CD4-positive, alpha-beta T cell treated with Interleukin-15 for 4 hours (primary cell): ENCODE data around the gene CARHSP1.
"Not testable (repeated sequence)": the region's sequence is repeated elsewhere in the genome, so short reads cannot be mapped to it uniquely, and the experiment has no call there.

ENCODE experiments used
- DNase-seq: peaks from one replicate; pipeline ENCODE4 v3.0.0-alpha.2; 2020; ENCODE audit warnings: low spot score

The CARHSP1 gene

DNA sequence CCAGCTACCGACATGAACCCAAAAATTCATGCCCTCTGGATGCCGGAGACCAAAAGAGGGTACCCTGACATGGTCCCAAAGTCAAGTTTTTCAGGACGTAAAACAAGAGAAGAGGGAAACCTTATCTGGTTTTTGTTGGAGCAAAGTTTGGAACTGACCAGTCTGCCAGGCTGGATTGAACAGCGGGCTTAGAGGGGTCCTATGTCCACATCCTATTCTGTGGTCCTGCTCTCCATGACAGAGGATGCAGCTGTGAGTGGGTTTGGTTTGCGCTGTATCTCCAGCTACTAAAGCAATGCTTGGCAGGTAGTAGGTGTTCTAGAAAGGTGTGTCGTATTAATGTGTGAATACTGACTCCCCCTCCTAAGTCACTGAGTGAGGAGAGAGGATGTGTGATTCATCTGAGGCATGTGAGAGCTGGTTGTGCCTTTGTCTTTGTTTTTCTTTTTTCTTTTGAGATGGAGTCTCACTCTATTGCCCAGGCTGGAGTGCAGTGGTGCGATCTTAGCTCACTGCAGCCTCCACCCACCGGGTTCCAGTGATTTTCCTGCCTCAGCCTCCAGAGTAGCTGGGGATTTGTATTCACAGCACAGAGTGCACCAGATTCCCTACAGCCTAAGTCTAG, 40.2 kb downstream of the CARHSP1 start:
- DNase-seq = no peak

DNA sequence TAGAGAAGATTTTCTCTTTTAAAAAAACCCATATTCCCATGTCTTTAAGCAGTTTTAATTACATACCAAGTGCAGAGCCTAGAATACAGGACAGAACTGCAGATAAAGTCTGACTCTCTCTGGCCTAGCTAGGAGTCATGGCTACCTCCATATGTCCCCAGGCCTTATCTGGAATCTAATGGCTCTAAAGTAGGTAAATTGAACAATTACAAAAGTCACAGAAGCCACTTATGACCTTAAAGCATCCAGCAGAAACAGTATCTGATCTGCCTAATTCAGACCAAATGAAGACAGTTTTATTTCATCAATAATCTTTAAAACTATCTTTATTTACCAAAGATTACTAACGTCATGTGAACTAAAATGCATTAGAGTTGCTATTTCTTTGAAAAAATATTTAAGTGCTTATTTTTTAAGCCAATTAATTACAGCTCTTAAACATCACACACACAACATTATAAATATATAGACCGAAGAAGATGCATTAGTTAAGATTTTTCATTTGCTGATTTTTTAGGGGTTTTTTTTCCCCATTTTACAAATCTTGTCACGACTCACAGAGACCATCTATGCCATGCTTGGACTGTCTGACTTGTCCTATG, 42.4 kb downstream of the CARHSP1 start:
- no peak for DNase-seq

DNA sequence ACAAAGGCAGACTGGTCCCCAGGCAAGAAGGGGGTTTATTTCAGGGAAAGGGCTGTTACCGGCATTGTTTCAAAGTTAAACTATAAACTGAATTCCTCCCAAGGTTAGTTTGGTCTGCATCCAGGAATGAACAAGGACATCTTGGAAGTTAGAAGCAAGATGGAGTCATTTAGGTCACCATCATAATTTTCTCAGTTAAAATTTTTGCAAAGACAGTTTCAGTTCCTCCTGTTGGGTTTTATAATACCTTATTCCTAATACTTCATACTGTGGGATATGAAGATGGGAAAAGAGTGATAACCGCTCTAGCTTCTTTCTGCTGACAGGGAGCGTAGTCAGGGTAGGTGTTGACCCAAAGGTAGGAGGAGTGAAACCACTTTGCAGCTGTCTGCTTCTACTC, 46.4 kb downstream of the CARHSP1 start:
- no peak for DNase-seq

DNA sequence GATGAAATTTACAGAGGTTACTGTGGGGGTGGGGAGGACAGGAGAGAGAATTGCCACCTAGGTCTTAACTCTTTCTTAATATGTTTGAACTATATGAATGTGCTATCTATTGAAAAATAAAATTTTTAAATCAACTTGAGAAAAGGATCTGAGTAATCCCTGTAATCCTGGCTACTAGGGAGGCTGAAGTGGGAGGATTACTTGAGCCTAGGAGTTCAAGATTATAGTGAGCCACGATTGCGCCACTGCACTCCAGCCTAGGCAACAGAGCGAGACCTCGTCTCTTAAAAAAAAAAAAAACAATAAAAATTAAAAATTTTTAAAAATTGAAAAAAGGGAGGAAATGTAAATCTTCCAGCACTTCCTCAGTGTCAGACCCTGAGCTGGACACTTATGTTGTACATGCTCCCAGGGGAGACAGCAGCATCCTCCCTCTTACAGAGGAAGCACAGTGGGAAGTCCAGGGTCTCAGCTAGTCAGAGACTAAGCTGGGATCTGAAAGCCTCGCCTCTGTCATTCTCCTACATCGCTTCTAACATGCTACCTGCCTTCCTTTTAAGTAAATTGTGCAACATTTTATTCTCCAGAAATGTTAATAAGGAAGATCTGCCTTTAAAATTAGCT, 49.3 kb downstream of the CARHSP1 start:
- no peak for DNase-seq

DNA sequence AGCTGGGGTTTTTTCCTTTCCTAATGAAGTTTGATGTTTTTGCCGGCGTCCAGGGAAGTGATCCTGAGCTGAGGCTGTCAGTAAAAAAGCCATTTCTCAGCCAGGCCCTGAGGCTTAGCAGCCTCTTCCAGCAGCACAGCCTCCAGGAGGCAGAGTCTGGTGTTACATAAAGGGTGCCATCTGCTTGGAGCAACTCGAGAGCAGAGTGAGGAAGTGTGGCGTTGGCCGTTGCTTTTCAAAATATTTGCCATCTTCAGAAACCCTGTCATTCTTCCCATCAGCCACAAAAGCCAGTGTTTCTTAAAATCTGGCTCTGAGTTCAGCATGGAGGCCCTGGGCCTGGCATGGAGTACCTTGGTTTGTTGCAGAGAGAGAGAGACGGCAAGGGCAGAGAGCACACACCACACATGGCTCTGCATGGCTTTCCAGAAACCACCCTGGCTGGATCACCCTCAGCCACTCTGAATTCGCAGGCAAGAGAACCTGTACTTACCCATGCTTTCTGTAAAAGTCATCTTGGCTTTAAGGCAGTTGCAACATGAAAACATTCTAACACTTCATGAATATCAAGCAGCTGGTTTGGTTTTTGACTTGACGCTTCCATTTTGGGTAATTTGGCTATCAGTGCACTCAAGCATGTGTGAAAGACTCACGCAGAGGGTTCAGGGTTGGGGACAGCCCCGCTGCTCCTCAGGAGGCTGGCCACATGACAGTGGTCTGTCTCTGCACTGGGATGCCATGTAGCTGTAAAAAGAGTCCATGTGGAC, 50.1 kb downstream of the CARHSP1 start:
- DNase-seq = no peak

DNA sequence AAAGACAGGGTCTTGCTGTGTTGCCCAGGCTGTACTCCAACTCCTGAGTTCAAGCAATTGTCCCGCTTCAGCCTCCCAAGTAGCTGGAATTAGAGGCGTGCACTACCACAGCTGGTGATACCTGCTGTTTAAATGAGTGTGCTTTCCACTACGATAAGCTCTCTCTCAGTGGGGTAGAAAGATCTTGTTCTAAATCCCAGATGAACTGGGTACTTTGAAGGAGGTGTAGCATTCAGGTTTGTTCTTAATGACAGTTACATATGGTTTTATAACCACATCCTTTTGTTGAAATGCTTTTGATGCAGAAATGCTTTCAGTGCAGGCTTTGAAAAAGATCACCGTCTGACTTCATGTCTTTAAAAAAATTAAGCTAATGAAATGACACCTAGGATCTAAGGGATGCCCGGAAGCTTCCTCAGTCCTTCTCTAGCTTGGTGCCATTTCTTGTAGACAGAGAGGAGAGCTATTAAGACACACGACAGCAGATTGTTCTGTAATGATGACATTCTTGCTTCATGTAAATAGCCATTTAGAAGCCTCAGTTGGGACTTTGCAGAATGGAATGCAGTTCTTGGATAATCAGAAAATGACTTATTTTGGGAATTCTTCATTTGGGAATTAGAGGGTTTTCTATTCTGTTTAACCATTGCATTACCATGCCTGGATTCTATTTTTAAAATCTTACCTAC, 51.7 kb downstream of the CARHSP1 start:
- no peak for DNase-seq

DNA sequence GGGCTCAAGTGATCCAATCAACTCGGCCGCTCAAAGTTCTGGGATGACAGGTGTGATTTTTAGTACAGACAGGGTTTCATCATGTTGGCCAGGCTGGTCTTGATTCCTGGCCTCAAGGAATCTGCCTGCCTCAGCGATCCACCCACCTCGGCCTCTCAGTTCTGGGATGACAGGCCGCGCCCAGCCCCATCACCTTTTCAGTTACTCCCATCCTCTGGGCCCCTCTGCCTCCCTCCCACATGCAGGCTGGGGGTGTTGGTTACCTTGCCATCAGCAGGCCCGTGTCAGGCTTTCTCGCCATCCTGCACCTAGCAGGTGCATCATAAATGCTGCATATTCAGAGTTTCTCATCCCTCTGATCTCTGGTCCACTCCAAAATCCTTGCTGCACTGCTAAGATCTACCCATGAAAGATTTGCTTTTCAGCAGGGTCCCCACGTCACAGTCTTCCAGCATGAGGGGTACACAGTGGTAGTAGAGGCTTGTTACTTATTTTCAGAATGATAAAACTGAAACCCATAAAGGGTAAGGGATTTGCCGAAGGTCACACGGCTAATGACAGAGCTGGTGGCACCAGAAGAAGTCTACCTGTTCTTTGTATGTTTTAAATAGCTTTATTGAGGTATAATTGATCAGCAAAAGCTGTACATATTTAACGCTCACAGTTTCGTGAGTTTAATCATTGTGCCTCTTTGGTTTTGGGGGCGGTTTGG, 54.6 kb downstream of the CARHSP1 start:
- DNase-seq = no peak

DNA sequence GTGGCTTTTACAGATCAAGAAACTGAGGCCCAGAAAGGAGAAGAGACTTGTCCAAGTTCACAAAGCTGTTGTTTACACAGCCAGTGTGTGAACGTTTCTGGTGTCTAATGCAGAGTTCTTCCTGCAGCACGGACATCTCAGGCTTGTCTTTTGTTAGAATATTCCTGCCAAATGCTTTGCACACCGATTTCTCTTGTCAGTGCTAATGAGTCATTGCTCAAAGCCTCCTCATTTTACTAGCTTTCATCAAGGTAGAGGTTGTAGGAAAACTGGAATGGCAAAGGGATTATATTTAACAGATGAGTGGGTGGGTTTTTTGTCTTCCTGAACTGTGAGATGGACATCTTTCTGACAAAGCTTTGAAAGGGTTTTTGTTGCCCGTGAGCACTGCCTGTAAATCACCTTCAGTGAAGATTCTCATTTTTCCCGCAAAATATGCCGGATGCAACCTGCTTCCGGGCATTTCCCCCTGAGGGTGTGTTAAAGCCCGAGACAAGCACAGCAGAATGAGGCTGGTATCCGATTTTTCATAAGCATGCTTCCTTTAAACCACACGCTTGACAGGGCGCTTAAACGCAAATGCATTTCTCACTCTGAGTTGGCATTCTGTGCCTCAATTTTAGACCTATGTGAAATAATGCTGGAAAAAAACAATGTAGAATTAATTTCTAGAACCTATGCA, 56.5 kb downstream of the CARHSP1 start:
- DNase-seq = no peak

DNA sequence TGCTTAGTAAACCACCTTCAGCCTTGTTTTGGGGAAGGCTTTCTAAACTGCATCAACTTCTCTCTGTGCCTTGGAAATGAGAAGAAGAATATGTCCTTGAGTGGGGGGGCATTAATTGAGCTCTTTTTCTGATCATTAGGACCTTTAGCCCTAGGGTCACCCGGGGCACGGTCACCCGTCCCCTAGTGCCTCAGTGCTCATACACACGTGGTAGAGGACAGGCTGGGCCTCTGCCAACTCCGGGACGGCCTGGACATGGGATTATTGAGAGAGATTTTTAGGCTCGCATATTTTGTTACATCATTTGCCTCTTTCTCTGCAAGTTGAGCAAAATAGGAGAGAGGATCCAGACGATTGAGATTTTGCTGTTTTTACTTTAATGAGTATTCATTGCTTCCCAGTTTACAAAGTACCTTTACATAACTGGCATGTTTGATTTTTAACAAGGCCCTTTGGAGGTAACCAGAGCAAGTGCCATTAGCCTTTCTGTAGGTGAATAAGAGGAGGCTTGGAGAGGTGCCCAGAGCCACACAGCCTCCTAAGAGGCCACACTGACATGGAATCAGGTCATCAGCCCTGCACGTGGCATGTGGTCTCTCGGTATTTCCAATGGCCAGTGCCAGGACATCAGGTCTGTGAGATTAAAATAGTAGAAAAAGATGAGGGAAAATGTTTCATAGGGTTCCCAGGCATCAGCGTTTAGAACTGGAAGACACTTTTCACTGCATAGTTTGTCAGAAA, 60.0 kb downstream of the CARHSP1 start:
- no peak for DNase-seq

DNA sequence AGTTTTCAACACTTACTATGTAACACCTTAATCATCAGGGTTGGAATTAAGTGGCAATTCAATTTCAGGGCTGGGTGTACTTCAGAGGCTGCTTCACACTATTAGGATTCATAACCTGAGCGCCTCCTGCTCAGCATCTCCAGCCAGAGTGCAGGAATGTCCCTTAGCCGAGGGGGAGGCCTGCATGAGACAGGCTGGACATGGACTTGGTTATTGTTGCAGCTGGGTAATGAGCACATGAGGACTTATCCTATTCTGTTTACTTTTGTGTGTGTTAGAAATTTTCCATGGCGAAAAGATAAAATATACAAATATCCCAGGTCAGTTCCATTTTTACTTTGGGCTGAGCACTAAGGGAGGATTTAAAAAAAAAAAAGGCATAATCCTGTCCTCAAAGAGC, 60.8 kb downstream of the CARHSP1 start:
- DNase-seq = no peak

DNA sequence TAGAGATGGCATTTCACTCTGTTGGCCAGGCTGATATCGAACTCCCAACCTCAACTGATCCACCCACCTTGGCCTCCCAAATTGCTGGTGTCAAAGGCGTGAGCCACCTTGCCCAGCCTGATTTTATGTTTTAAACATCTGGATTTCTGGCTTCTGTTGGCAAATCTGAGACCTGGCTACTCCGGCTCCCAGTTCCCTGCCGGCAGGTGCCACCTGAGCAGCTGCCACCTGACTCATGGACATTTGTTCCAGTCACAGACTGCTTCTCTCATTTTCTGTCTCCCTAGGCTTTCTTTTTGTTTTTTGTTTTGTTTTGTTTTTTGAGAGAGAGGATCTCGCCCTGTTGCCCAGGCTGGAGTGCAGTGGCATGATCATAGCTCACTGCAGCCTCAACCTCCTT, 61.6 kb downstream of the CARHSP1 start:
- no peak for DNase-seq

DNA sequence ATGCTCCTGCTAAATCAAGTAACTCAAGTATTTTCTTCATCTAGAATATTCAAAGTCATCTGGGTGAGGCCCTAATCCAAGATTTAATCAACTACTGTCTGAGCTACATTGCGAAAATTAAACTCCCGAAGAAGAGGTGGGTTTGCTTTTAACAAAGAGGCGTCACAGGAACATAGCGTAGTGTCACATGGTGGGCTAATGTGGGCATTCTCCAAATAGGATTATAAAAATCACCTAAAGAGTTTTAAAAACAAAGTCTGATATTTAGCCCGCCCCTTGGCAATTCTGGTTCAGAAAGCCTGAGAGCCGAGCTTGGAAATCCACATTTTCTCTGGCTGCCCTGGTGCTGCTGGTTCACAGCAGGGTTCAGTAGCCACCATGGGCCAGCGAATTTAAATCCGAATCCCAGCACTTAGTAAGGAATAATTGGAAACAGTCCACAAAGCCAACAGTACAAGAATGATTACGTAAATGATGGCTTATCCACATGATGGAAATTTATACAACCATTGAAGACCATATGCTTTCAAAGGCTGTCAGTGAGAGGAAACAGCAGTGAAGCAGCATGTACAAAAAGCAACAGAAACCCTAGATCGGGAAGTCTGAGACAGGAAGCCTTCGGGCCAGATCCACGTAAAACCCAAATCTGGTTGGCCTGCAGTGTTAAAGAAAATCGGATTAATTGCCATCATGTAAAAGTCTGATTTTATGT, 62.4 kb downstream of the CARHSP1 start:
- no peak for DNase-seq

DNA sequence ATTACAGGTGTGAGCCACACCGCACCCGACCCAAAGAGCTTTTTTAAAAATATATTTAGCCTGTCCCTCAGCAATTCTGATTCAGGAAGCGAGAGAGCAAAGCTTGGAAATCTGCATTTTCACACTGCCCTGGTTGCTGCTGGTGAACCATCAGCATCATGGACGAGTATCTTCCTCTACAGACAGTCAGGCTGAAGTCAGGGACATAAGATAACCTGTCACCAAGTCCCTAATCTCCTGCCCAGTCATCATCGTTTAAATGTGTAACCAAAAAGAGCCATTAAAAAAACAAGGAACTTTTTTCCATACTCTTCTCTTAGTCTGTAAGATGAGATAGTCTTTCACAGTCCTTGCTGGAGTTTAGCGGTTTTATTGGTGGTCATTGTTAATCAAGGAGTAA, 64.5 kb downstream of the CARHSP1 start:
- no peak for DNase-seq

DNA sequence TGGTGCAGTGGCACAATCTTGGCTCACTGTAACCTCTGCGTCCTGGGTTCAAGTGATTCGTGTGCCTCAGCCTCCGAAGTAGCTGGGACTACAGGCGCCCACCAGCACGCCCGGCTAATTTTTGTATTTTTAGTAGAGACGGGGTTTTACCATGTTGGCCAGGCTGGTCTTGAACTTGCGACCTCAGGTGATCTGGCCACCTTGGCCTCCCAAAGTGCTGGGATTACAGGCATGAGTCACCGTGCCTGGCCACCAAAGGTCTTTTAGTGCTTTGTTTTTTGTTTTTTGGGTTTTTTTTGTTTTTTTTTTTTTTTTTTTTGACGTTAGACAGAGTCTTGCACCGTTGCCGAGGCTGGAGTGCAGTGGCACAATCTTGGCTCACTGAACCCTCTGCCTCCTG, 65.1 kb downstream of the CARHSP1 start:
- DNase-seq = not testable (repeated sequence)
